Limb (tissue), 2 donors: ENCODE measurements around the gene KSR1.
"Not testable (repeated sequence)": the region's sequence is repeated elsewhere in the genome, so short reads cannot be mapped to it uniquely, and the experiment has no call there.

ENCODE experiments used
- DNase-seq, 2 donors: peaks; one replicate each; pipeline ENCODE4 v3.0.0-alpha.2; 2016; ENCODE audit errors: extremely low spot score in 2 of 2

KSR1 gene

DNA sequence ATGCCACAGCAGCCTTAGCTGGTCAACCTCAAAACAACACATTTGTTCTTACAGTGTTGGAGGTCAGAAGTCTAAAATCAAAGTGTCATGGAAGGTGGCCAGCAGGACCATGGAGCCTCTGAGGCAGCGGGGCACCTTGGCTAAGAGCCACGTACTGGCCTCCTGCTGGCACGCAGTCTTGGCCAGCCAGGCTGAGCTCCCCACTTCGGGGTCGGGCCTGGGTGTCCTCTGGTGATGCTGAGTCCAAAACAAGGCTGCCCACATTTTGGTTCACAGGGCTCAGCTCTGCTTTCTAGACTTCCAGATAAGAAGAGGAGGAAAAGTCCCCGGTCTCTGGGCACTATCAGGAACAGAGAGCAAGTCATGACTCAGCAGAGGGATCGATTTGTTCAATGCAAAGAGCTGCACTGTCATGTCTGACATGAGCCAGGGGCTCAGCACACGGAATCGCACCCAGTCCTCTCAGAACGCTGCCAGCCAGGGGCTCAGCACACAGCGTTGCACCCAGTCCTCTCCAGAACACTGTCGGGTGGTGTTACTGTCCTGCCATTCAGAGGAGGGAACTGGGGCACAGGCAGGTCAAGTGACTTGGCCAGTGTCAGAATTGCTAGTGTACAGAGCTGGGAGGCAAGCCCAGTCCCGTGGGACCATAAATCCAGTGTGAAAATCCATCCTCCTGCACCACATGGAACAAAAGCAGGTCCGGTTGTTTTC, 177.2 kb downstream of the KSR1 start:
- DNase-seq, result no peak

DNA sequence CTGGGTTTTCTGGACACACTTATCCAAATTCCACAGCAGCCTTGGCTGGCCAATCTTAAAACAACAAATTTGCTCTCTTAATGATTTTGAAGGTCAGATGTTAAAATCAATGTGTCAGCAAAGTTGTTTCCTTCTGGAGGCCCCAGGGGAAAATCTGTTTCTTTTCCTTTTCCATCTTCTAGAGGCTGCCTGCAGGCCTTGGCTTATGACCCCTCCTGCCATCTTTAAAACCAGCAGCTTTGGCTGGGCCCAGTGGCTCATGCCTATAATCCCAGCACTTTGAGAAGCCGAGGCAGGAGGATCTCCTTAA, 177.7 kb downstream of the KSR1 start:
- DNase-seq, result no peak

- no peak for DNase-seq
Observed at GRCh38 chr17:27634776-27635175, 178.5 kb downstream of the KSR1 start.

DNA sequence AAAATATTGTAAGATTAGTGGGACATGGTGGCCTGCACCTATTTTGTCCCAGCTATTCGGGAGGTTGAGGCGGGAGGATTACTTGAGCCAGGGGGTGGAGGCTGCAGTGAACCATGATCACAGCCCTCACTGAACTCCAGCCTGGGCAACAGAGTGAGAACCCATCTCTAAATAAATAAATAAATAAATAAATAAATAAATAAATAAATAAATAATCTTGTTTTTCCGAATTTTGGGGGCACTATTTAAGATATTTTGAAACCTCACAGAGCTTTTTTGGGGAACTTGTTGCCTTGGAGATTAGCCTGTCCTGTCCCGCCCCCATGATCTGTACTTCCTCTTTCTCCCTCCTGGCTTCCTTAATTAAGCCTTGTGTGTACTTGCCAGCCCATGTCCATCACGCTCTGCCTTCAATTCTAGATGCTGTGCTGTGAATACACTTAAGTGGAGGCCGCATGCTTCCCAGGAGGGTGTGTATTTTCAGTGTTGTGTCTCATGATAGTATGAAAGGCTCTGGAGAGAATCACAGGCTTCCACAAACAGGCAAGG, 179.1 kb downstream of the KSR1 start:
- no peak for DNase-seq

- not testable (repeated sequence) for DNase-seq
Observed at GRCh38 chr17:27636005-27636520, 179.8 kb downstream of the KSR1 start.

DNA sequence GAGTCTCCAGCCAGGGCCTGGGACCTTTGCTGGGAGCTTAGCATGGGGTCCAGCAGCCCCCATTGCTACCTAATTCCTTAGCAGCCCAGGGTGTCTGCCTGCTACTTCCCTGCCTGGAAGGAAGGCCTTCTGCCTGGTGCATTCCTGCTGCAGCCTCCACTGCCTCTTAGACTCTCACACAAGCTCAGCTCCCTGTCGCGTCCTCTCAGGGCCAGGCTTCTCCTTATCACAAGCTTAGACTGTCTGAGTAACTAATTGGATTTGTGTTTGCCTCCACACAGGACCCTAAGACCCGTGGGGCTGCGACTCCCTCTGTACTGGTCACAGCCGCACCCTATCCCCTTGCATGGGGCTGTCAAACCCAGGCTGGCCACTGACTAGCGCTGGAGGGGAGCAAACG, 181.6 kb downstream of the KSR1 start:
- not testable (repeated sequence) for DNase-seq

GRCh38 chr17:27638415-27638914, 182.2 kb downstream of the KSR1 start:
- not testable (repeated sequence) for DNase-seq

- no peak for DNase-seq
Observed at GRCh38 chr17:27640790-27641189, 184.5 kb downstream of the KSR1 start.

GRCh38 chr17:27644586-27644985, 188.3 kb downstream of the KSR1 start:
- no peak for DNase-seq

DNA sequence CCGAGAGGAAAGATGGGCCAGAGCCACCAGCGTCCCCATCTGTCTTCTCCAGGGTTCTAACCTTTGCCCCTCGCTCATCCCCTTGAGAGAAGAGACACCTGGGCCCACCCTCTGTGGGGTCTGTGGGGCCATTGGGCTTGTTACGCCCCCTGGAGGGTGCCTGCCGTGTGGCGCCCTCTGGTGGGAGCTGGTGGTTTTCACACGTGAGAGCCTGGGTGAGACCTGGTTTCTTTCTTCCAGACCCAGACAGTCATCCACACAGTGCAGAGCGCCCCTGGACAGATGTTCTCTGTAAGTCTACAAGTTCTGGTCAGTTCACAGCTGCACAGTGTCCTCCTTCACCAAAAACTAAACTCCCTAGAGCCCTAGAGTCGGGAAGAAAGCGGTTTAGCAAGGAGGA, 189.4 kb downstream of the KSR1 start:
- not testable (repeated sequence) for DNase-seq

GRCh38 chr17:27646232-27646631, 190.0 kb downstream of the KSR1 start:
- DNase-seq, result no peak

- no peak for DNase-seq
Observed at GRCh38 chr17:27647765-27648164, 191.5 kb downstream of the KSR1 start.

GRCh38 chr17:27649111-27649571, 192.9 kb downstream of the KSR1 start:
- not testable (repeated sequence) for DNase-seq

DNA sequence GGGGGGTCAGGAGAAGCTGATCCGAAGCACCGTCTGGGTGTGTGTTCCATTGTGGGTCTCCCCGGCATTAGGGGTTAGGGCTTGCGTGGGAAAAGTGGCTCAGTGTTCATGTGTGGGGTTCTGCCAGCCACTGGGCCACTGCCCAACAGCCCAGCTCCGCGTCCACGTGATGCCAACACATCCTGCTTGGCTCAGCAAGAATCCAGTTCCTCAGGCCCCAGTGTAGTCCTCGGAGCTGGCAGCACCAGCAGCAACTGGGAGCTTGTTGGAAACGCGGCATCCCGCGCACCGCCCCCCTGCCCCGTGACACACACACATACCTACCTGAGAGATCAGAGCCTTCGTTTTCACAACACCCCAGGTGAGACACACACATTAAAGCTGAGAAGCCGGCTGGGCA, 193.7 kb downstream of the KSR1 start:
- DNase-seq, result no peak

GRCh38 chr17:27650836-27651235, 194.6 kb downstream of the KSR1 start:
- no peak for DNase-seq

- peak in 1 of 2 donors; percentile 52 for DNase-seq
Observed at GRCh38 chr17:27651411-27652345, 195.4 kb downstream of the KSR1 start.

DNA sequence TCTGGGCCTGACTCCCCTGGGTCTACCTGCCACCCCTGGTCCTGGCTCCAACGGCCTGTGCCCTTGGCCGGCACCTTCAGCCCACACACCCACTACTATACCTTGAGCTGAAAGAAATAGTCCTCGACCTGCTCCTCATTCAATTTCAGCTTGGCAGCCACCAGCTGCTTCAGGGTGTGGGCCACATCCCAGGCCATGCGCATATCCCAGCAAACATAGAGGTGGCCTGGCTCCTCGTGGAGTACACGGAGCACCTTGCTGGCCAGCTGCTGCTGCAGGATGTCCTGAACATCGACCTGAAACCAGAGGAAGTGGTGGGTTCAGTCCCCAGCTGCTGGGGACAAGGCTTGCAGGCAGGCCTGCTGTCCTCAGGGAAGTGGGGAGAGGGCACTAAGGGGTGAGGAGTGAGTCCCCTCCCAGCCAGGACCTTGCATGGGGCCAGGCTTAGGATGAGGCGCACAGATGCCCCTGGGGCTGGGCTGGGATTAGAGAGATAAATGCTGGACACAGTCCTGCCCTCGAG, 197.3 kb downstream of the KSR1 start:
- not testable (repeated sequence) for DNase-seq

DNA sequence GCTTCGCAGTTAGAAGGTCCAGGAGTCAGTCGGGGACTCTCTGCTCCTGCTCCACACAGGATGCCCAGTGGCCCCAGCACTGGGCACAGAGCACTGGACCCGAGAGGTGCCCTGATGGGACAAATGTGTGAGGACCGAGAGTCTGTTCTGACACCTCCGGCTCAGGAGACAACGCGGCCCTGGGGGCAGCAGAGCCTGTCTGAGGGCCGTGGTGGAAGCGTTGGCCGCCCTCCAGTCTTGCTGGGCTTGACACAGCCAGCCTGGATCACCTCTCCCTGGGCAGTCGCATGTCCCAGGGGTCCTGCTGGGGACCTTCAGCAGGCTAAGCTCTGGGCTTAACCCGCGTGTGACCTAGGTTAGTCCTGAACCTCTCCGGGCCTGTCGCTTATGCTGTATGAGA, 197.9 kb downstream of the KSR1 start:
- no peak for DNase-seq

- peak; percentile 31 to 78 for DNase-seq
Observed at GRCh38 chr17:27654654-27655524, 198.6 kb downstream of the KSR1 start.

DNA sequence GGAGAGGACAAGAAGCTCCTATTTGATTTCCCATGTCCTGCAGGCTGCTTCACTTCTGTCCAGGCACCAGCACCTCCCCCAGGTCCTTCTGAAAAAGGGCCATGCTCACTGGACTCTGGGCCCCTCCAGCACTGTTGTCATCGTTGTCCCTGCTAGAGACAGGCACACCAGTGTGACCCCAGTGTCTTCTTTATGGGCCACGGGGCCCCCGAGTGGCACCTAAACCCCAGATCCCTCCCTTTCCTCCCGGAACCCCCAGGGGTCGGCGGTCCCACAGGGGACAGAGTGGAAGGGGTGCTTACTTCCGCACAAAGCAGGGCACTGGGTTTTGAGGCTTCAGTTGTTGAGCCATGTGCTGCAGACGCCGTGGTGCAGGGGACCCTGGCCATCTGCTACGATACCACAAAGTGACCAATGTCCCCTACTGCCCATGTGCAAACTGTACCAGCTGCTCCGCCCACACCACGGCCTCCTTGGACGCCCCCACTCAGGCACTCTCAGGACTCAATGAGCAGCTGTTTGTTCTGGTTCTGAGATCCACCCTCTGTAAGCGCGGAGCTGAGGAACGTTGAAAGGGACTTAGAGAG, 199.4 kb downstream of the KSR1 start:
- not testable (repeated sequence) for DNase-seq
